ENCODE results near the gene EML6. TPM values are rescaled to one million over a fixed set of nuclear protein-coding genes. Genes with fewer than 3 reads are reported as not detected.
"Not testable (repeated sequence)": the region's sequence is repeated elsewhere in the genome, so short reads cannot be mapped to it uniquely, and the experiment has no call there.

Gene EML6
- total RNA-seq, result 1.1 and 2.0 TPM in 2 replicates

DNA sequence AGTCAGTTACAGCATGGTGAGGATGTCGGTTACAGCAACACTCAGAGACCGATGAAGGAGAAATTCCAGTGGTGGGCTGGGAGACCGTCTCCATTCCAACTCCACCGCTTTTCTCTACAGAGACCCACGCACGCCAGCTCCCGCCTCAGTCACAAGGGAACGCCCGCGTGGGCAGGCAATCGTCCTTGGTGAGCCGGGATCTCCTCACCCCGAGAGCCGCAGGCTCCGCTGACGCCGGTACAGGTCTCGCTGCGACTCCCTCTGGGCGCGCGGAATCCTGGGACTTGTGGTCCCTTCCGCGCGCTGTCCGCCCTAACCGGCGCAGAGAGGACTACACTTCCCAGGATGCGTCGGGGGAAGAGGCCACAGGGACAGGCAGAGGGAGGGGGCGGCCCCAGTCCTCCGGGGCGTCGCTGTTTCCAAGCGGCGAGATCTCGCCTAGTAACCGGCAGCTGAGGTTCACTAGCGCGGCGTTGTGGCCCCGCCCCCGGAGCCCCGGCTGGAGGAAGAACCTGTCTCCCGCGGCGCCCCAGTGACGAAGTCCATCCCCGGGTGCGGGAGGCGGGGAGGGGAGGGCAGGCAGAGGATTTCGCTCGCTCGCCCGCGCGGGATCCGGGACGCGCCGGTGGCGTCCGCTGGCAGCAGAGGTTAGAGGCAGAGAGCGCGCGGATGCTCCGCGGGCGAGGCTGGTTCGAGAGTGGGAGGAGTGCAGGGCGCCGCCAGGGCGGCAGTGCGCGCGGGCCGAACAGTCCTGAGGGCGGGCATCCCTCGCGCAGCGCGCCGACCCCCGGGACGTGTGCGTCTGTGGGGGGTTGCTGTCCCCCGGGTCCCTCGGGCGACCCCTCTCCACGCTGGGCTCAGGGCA, at the start of gene EML6:
EML6 (plus strand) TSS at position 532 of the 865 bp plus-strand sequence. CDS start 1,400 bp downstream, outside the sequence.
- peak; percentile 96 for DNase-seq (ENCODE audit: low read depth, low spot score)

DNA sequence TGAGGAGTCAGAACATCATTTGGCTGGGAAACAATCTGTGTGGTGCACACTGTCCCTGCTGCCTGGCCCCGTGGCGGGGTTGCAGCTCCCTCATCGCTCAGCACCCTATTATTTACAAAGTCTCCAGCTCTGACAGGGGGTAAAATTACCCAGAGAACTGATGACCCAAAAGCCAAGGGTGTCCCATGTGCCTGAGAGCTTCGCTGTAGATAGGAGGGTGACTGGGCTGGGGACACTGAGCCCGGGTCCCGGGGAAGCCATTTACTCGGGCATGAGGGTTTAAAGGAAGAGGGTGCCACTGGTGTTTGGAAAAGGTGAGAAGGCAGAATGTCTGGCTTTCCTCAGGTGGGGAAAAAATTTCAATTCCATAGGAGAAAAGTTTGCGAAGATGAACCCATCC, 48.2 kb upstream of the EML6 start:
- DNase-seq (ENCODE audit: low read depth, low spot score), result no peak

DNA sequence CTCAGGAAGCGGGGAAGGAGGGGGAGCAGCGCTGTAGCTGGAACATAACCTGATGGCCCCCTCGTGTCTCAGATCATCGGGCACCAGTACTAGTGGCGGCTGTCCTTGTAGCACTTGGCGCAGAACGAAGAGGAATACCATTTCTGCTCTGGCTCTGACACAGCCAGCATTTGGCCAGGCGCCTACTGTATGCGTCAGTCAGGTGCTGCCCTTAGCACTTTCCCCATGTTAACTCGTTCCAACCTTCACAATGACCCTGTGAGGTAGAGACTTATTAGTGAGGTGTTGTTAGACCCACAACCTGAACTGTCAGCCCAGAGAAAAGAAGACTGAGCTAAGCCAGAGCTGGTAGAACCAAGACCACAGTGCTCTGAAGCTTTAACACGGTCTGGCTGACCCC, 47.7 kb upstream of the EML6 start:
- no peak for DNase-seq (ENCODE audit: low read depth, low spot score)

DNA sequence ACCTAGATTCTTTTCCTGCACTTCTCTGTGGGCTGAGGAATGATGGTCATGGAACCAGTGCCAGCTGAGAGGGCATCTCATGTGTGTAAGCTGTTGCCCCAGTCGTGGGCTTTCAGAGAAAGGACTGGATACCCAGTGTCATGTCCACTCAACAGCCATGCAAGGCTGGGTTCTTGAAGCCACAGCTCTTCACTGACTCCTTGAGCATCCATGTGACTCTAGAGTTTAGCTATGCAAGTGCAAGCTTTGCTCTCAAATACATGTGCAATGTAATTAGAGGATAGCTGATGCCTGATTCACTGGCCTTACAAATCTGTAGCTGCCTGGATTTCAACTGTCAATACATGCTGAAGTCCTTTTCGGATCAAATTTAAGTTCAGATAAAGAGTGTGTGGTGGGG, 46.8 kb upstream of the EML6 start:
- DNase-seq (ENCODE audit: low read depth, low spot score), result no peak

DNA sequence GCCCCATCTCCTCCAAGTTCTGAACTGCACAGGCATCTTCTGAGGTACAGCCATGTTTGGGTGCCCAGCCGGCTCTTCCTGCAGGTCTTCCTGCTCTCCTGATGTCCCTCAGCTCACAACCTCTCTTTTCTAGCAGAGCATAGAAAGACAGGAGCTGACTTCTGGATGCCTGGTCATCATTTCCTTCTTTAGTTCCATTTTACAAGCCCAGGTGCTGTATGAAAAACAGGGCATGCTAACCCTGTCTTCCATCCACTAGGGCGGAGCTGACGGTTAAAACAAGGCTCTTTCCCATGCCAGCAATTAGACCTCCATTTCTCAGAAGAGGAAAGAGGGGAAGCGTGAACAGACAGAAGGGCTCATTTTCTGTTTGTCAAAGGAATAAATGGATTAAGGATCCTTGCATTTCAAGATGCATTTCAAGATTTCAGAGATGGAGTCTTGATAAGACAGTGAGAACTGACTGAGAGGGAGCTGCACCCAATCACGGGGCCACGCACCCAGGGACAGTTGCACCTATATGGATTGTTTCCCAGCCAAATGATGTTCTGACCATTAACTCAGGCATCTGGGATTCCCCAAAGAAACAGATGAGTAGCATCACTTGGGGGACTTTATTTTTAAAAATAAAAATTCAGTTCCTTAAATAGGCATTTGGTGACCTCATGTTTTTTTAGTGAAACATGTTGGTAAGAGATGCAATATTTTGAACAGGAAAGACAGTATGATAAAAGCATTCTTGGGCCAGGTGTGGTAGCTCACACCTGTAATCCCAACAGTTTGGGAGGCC, 45.8 kb upstream of the EML6 start:
- no peak for DNase-seq (ENCODE audit: low read depth, low spot score)

DNA sequence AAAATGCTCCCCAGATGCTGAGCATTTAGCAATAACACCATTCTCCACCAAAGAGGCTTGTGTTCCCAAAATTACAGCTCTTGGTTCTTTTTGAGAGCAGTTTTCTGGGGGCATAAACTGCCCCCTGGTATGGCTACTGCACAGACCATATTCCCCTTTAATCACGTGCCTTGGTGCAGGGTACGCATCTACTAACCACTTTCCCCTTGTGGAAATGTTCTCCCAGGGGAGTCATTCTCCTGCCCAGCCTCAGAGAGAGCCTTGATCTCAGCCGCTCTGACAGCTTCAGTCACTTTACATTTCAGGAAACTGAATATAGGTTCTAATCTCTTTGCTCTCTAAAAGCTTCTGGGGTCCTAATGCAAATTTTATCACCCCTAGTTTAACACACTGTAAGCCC, 44.7 kb upstream of the EML6 start:
- no peak for DNase-seq (ENCODE audit: low read depth, low spot score)

DNA sequence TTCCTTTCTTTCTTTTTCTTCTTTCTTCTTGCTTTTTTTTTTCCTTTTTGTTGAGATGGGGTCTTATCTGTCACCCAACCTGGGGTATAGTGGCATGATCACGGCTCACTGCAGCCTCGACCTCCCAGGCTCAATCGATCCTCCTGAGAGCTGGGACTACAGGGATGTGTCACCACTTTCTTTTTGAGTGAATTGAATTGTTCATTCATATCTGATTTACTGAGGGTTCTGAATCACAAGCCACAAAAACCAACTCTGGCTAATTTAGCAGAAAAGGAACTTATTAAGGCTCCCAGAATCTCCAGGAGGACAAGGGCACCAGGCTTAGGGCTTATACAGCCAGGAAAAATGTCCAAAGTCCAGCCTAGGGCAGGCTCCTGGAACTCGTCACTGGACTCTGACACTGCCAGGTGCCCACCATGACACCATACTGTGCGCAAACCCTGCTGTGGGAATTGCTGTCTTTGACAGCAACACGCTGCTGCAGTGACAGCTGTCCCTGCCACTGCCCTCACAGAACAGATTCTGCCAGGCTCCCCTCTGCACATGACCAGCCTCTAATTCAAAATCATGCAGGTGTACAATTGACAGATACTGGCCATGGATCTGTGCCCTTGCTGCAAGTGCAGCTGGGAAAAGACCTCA, 42.9 kb upstream of the EML6 start:
- DNase-seq (ENCODE audit: low read depth, low spot score), result no peak

DNA sequence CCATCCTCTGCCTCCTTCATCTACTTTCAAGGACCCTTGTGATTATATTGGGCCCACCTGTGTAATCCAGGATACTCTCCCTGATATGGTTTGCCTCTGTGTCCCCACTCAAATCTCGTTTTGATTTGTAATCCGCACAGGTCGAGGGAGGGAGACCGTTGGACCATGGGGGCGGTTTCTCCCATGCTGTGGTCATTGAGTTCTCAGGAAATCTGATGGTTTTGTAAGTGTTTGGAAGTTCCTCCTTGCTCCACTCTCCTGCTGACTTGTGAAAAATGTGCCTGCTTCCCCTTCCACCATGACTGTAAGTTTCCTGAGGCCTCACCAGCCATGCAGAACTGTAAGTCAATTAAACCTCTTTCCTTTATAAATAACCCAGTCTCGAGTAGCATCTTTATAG, 42.0 kb upstream of the EML6 start:
- no peak for DNase-seq (ENCODE audit: low read depth, low spot score)

DNA sequence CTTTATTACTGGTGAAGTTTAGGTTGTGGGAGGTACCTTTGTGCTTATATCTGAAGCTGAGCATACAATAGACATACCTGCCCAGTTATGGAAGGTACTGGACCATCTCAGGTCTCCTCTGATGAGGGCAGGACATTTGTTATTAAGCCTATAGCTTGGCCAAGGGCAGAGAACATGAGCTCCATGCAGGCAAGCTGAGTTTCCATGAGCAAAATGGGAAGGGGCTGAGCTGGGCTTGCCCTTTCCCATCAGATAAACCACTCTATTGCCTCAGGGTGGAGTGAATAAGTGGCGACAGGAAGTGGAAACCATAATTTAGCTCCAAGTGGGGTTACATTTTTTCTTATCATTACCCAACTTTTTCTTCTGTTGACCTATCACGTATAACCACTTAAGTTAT, 39.9 kb upstream of the EML6 start:
- DNase-seq (ENCODE audit: low read depth, low spot score), result no peak

DNA sequence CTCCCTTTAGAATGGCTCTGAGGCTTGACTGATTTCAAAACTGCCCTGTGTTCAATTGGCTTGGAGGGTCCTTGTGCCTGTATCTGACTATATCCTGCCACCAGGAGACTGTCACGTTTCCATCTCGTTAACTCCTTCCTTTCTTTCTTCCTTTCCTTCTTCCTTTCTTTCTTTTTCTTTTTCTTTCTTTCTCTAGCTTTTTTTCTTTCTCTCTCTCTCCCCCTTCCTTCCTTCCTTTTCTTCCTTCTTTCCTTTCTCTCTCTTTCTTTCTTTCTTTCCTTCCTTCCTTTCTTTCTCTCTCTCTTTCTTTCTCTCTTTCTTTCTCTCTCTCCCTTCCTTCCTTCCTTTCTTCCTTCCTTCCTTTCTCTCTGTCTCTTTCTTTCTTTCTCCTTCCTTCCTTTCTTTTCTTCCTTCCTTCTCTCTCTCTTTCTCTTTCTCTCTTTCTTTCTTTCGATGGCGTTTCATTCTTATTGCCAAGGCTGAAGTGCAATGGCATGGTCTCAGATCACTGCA, 38.1 kb upstream of the EML6 start:
- no peak for DNase-seq (ENCODE audit: low read depth, low spot score)

DNA sequence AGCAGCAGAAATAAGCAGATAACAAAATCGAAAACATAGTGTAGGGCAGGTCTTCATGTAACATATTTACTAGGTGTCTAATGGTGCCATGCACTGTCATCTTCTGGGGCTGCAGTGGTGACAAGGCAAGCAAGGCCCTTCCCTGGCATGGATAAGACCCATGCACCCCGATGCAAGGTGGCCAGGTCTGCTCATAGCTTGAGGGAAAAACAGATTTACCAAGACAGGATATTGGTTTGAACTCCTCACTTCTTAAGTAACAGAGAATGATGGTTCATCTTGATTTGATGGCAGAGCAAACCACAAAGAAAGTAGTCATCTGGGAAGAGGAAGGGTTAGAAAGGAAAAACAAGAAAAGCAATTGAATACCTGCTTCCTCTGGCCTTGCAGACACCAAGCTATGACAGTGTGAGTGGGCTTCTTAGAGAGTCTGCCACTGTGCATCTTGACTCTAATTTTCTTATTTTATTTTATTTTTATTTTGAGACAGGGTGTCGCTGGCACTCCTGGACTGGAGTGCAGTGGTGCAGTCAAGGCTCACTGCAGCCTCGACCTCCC, 35.8 kb upstream of the EML6 start:
- DNase-seq (ENCODE audit: low read depth, low spot score), result no peak

DNA sequence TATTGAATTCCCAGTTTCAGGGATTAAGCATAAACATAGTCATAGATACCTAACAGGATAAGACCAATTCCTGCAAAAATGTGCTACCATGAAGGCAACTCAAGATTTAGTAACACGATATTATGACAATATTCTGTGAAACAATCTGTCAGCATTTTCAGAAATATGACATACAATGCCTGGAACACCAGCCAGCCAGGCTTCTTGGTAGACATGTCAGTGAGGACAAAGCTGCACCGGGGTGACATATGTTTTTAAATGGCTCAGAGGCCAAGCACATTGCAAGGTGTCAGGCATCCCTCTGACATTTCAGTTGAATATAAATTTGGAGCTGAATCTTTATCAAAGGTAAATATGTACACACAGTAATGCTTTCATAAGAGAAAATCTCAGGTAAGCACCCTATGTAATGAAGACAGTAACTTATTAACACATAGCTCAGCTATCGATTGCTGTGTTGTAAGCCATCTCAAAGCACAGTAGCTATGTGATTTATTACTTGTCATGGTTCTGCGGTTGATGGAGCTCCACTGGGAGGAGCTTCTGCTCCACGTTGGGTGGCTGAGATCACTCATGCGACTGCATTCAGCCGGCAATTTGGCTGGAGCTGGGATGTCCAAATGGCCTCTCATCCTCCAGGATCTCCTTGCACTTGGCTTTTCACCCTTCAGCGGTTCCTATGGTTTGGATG, 31.9 kb upstream of the EML6 start:
- no peak for DNase-seq (ENCODE audit: low read depth, low spot score)

DNA sequence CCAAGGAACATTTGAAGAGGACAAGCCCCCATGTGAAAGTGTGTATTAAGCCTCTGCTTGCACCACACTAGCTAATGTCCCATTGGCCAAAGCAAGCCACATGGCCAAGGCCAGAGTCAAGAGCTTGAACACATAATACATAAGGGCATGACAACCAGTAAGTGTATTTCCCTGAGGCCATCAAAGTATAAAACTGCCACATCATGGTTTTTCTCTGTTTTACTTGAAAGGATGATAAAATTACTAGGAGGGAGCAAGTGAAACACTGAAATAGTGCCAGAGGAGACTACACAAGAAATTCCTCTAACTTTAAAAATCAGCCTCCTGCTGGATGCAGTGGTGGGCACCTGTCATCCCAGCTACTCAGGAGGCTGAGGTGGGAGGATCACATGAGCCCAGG, 30.9 kb upstream of the EML6 start:
- no peak for DNase-seq (ENCODE audit: low read depth, low spot score)

DNA sequence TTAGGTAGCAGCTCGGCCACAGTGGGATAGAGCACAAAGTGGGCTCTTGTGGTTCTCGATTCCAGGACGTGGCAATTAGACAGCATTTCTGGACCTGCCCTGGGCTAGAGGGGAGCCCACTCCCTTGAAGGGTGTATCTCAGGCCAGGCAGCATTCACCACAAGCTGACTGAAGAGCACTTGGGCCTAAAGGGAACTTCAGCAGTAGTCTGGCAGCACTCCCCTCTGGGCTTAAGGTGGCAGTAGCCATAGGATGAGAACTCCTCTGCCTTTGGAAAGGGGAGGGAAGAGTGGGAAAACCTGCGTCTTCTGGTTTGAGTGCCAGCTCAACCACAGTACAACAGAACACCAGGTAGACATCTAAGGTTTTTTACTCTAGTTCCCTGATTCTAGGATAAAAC, 28.1 kb upstream of the EML6 start:
- DNase-seq (ENCODE audit: low read depth, low spot score), result no peak

DNA sequence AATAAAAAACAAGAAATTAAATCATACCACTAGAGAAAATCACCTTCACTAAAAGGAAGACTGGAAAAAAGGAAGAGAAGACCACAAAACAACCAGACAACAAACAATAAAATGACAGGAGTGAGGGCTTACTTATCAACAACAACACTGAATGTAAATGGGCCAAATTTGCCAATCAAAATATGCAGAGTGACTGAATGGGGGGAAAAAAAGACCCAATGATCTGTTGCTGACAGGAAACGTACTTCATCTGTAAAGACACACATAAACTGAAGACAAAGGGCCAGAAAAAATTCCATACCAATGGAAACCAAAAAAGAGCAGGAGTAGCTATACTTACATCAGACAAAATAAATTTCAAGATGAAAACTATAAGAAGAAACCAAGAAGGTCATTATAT, 25.5 kb upstream of the EML6 start:
- no peak for DNase-seq (ENCODE audit: low read depth, low spot score)

DNA sequence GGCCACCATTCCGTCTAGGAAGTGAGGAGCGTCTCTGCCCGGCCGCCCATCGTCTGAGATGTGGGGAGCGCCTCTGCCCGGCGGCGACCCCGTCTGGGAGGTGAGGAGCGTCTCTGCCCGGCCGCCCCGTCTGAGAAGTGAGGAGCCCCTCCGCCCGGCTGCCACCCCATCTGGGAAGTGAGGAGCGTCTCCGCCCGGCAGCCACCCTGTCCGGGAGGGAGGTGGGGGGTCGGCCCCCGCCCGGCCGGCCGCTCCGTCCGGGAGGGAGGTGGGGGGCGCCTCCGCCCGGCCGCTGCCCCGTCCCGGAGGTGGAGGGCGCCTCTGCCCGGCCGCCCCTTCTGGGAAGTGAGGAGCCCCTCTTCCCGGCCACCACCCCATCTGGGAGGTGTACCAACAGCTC, 24.5 kb upstream of the EML6 start:
- not testable (repeated sequence) for DNase-seq (ENCODE audit: low read depth, low spot score)

DNA sequence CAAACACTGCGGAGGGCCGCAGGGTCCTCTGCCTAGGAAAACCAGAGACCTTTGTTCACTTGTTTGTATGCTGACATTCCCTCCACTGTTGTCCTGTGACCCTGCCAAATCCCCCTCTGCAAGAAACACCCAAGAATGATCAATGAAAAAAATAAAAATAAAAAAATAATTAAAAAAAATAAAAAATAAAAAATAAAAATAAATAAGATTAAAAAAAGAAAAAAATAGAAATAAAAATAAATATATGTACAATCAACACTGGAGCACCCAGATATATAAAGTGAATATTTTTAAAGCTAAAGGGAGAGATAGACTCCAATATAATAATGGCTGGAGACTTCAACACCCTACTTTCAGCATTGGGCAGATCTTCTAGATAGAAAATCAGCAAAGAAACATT, 23.8 kb upstream of the EML6 start:
- no peak for DNase-seq (ENCODE audit: low read depth, low spot score)

DNA sequence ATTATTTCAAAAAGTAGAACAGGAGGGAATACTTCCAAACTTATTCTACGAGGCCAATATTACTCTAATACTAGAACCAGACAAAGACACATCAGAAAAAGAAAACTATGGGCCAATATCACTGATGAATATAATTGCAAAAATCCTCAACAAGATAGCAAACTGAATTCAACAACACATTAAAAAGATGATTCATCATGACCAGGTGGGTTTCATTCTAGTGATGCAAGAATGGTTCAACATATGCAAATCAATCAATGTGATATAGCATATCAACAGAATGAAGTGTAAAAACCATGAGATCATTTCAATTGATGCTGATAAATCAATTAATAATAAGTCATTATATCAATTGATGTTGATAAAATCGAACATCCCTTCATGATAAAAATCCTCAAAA, 22.4 kb upstream of the EML6 start:
- no peak for DNase-seq (ENCODE audit: low read depth, low spot score)

DNA sequence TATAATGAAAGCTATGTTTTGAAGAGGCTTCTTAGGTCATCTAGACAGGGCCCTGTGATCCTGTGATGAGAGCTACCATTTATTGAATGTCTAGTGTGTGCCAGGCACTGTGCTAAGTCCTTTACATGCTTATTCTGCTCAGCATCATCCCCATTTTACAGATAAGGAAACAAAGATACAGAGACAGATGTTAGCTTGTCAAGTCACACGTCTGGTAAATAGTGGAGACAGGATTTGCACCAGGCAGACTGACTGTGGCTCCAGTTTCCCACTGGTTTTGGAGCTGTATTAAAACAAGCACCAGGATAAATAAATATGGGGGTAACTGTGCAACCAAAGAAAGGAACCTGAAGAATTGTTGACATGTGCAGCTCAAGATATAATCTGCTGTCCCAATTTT, 19.2 kb upstream of the EML6 start:
- DNase-seq (ENCODE audit: low read depth, low spot score), result no peak

DNA sequence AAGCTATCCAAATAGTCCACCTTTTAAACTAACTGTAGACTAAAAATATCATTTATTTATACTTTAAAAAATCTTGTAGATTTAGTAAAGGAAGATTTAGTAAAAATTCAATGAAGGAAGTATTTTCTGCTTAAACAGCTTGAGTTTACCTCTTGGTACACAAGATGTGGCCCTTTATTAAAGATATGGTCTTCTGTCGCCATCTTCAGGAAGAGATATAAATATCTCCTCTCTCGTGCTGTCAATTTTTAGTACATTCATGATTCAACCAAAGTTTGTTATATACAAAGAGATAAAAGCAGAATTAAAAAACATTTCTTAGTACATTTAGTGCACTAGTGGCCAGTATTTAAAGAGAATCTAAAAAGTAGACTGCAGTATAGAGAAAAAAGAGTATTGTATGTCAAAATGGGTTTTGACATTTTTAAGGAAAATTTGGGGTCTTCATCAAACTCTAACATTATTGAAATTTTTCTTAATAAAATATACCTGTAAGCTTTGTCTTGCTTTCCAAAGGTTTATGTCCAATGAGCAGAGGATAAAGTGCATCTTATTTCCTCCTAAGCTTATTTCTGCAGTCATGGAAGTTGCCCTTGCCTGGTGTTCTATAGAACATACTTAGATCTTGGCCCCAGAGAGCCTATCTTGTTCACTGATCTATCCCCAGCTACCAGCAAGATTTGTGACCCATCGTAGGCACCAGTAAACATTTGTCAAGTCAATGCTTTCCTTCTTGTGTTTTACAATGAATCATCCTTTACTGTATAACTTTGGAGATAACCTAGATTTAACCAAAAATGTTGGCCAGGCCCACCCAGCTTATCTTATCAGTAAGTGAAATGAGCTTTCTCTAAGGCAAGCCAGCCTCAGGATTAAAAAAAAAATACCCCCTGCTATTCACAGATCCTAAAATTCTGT, 18.5 kb upstream of the EML6 start:
- no peak for DNase-seq (ENCODE audit: low read depth, low spot score)

All from pulmonary artery endothelial cell (primary cell).